Measurements from ENCODE around the gene ZNF513.
"Not testable (repeated sequence)": the region's sequence is repeated elsewhere in the genome, so short reads cannot be mapped to it uniquely, and the experiment has no call there.

Gene ZNF513

GRCh38 chr2:27353762-27354596 is 26.6 kb downstream of the ZNF513 start:
- DNase-seq, result no peak

DNA sequence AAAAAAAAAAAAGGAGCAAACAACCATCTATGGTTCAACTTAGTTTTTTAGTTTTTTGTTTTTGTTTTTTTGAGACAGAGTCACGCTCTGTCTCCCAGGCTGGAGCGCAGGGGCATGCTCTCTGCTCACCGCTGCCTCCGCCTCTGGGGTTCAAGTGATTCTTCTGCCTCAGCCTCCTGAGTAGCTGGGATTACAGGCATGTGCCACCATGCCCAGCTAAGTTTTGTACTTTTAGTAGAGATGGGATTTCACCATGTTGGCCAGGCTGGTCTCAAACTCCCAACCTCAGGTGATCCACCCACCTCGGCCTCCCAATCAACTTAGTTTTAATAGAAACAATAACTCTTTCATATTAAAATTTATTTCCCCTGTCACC is 27.2 kb downstream of the ZNF513 start:
- not testable (repeated sequence) for DNase-seq

DNA sequence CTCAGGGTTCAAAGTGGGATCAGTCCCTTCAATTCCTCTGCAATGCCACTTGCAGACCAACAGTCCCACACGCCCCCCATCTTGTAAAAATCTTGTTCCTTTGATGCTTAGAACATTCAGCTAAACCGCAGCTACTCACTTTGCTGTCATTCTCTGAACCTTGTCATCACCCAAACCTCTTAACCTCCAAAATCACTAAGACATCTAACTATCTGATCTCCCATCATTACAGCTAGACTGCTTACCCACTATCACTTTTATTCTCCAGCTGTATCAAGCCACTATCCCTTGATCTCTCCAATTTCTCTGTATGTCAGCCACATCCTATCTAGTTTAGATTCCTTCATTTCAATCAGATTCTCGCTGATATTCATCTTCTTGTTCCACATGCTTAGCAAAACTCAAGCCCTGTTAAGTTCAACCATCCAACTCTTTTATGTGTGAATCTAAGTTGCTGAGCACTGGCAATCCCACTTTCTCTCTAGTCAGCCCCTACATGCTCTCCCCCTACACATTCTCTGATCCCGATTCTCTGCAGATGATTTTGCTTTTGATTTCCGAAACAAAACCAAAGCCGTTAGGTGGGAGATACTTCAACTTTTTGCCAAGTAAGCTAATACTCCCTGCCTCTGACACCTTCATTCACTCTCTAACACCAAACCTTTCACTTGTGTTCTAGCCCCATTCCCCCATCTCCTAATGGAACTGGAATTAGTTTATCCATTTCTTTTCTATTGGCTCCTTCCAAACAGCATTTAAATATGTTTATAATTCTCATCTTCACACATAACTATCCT is 28.5 kb downstream of the ZNF513 start:
- DNase-seq, result no peak

GRCh38 chr2:27350106-27350693 is 30.3 kb downstream of the ZNF513 start:
- DNase-seq, result no peak

DNA sequence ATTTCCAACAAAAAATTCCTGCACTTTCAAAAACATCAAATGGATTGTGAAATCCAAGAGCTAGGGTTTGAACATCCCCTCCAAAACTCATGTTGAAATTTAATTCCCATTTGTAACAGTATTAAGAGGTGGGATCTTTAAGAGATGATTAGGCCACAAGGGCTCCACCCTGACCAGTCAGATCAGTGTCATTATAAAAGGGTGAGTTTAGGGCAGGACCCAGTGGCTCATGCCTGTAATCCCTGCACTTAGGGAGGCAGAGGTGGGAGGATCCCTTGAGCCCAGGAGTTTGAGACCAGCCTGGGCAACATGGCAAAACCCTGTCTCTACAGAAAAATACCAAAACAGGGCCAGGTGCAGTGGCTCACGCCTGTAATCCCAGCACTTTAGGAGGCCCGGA is 32.9 kb downstream of the ZNF513 start:
- no peak for DNase-seq

- DNase-seq, result no peak
Measured at GRCh38 chr2:27336173-27336572, 44.4 kb downstream of the ZNF513 start.

GRCh38 chr2:27335311-27335710 is 45.2 kb downstream of the ZNF513 start:
- DNase-seq, result no peak
